ENCODE measurements around the gene LEUTX.

- no peak for TF ChIP-seq POLR2AphosphoS5 (IDR thresholded peaks at IDR 0.05; ENCODE audit: low read depth)
- no peak for TF ChIP-seq EZH2 (IDR thresholded peaks at IDR 0.05; ENCODE audit: low read depth, unreplicated experiment)
- TF ChIP-seq CTCF (conservative IDR thresholded peaks at IDR 0.05; ENCODE audit: low read depth in 2 of 2) = no peak
- TF ChIP-seq CREB1 (CRISPR knock-in tag; IDR thresholded peaks at IDR 0.05; ENCODE audit: low read depth) = no peak
- no peak for TF ChIP-seq JUNB (IDR thresholded peaks at IDR 0.05; ENCODE audit: unreplicated experiment)
- TF ChIP-seq, protein P1, sequence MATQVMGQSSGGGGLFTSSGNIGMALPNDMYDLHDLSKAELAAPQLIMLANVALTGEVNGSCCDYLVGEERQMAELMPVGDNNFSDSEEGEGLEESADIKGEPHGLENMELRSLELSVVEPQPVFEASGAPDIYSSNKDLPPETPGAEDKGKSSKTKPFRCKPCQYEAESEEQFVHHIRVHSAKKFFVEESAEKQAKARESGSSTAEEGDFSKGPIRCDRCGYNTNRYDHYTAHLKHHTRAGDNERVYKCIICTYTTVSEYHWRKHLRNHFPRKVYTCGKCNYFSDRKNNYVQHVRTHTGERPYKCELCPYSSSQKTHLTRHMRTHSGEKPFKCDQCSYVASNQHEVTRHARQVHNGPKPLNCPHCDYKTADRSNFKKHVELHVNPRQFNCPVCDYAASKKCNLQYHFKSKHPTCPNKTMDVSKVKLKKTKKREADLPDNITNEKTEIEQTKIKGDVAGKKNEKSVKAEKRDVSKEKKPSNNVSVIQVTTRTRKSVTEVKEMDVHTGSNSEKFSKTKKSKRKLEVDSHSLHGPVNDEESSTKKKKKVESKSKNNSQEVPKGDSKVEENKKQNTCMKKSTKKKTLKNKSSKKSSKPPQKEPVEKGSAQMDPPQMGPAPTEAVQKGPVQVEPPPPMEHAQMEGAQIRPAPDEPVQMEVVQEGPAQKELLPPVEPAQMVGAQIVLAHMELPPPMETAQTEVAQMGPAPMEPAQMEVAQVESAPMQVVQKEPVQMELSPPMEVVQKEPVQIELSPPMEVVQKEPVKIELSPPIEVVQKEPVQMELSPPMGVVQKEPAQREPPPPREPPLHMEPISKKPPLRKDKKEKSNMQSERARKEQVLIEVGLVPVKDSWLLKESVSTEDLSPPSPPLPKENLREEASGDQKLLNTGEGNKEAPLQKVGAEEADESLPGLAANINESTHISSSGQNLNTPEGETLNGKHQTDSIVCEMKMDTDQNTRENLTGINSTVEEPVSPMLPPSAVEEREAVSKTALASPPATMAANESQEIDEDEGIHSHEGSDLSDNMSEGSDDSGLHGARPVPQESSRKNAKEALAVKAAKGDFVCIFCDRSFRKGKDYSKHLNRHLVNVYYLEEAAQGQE (IDR thresholded peaks at IDR 0.05; ENCODE audit: unreplicated experiment) = no peak
- no peak for TF ChIP-seq ETS1 (IDR thresholded peaks at IDR 0.05)
- no peak for TF ChIP-seq EZH2phosphoT487 (IDR thresholded peaks at IDR 0.05; ENCODE audit: unreplicated experiment)
- TF ChIP-seq ZNF114 (CRISPR knock-in tag; IDR thresholded peaks at IDR 0.05) = no peak
- TF ChIP-seq STAT1 (IDR thresholded peaks at IDR 0.05; ENCODE audit: unreplicated experiment) = no peak
- TF ChIP-seq, protein P2, sequence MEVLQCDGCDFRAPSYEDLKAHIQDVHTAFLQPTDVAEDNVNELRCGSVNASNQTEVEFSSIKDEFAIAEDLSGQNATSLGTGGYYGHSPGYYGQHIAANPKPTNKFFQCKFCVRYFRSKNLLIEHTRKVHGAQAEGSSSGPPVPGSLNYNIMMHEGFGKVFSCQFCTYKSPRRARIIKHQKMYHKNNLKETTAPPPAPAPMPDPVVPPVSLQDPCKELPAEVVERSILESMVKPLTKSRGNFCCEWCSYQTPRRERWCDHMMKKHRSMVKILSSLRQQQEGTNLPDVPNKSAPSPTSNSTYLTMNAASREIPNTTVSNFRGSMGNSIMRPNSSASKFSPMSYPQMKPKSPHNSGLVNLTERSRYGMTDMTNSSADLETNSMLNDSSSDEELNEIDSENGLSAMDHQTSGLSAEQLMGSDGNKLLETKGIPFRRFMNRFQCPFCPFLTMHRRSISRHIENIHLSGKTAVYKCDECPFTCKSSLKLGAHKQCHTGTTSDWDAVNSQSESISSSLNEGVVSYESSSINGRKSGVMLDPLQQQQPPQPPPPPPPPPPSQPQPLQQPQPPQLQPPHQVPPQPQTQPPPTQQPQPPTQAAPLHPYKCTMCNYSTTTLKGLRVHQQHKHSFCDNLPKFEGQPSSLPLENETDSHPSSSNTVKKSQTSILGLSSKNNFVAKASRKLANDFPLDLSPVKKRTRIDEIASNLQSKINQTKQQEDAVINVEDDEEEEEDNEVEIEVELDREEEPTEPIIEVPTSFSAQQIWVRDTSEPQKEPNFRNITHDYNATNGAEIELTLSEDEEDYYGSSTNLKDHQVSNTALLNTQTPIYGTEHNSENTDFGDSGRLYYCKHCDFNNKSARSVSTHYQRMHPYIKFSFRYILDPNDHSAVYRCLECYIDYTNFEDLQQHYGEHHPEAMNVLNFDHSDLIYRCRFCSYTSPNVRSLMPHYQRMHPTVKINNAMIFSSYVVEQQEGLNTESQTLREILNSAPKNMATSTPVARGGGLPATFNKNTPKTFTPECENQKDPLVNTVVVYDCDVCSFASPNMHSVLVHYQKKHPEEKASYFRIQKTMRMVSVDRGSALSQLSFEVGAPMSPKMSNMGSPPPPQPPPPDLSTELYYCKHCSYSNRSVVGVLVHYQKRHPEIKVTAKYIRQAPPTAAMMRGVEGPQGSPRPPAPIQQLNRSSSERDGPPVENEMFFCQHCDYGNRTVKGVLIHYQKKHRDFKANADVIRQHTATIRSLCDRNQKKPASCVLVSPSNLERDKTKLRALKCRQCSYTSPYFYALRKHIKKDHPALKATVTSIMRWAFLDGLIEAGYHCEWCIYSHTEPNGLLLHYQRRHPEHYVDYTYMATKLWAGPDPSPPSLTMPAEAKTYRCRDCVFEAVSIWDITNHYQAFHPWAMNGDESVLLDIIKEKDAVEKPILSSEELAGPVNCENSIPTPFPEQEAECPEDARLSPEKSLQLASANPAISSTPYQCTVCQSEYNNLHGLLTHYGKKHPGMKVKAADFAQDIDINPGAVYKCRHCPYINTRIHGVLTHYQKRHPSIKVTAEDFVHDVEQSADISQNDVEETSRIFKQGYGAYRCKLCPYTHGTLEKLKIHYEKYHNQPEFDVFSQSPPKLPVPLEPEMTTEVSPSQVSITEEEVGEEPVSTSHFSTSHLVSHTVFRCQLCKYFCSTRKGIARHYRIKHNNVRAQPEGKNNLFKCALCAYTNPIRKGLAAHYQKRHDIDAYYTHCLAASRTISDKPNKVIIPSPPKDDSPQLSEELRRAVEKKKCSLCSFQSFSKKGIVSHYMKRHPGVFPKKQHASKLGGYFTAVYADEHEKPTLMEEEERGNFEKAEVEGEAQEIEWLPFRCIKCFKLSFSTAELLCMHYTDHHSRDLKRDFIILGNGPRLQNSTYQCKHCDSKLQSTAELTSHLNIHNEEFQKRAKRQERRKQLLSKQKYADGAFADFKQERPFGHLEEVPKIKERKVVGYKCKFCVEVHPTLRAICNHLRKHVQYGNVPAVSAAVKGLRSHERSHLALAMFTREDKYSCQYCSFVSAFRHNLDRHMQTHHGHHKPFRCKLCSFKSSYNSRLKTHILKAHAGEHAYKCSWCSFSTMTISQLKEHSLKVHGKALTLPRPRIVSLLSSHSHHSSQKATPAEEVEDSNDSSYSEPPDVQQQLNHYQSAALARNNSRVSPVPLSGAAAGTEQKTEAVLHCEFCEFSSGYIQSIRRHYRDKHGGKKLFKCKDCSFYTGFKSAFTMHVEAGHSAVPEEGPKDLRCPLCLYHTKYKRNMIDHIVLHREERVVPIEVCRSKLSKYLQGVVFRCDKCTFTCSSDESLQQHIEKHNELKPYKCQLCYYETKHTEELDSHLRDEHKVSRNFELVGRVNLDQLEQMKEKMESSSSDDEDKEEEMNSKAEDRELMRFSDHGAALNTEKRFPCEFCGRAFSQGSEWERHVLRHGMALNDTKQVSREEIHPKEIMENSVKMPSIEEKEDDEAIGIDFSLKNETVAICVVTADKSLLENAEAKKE (CRISPR knock-in tag; IDR thresholded peaks at IDR 0.05) = no peak
- no peak for TF ChIP-seq NANOG (IDR thresholded peaks at IDR 0.05; ENCODE audit: borderline replicate concordance)
- no peak for TF ChIP-seq ZNF331 (CRISPR knock-in tag; IDR thresholded peaks at IDR 0.05; ENCODE audit: low read depth)
These were observed 38.3 kb upstream of the LEUTX start for GRCh38 chr19:39740395-39740794.
